ENCODE data around the gene TMEM256. TPM values are rescaled to one million over a fixed set of nuclear protein-coding genes. Genes with fewer than 3 reads are reported as not detected.
A peak's percentile ranks its signal among the peaks of the same experiment; 100 is the strongest.

Gene TMEM256
- total and polyA plus RNA-seq, 2 experiments from 2014 or later, result 40.1 to 59.3 TPM

DNA sequence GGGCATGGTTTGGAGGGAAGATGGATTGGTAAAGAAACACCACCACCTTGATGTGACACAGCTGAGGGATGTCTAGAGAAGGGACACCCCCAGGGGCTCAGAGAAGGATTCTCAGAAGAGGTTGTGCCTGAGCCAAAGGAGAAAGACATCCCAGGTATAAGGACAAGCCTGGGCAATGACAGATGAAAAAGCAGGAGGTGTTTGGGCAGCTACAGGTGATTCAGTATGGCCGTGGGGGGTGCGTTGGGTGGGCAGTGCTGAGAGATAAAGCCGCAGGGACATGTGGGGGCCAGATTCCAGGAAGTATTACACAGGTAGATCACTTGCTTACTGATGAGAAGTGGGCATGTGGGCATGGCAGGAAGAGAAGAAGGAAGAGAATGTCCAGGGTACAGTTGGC is 42.0 kb downstream of the TMEM256 start:
- H4K20me1 ChIP-seq (ENCODE audit: insufficient read depth), result no peaks in the 10 kb centered on the region
- H3K27ac ChIP-seq, result no peak overlapping the region
- TF ChIP-seq EZH2 (IDR thresholded peaks at IDR 0.05; ENCODE audit: insufficient read depth, poor library complexity, severe bottlenecking), result no peak
- no peak for TF ChIP-seq EZH2phosphoT487 (IDR thresholded peaks at IDR 0.05; ENCODE audit: insufficient read depth, low read depth)
- no peak overlapping the region for H3K4me2 ChIP-seq (ENCODE audit: unreplicated experiment)
- no peaks in the 10 kb centered on the region for H3K9me2 ChIP-seq (ENCODE audit: insufficient read depth)
- H3K79me2 ChIP-seq (ENCODE audit: insufficient read depth), result no peaks in the 10 kb centered on the region
- H3K36me3 ChIP-seq (ENCODE audit: low read depth), result no peaks in the 10 kb centered on the region
- H3K27me3 ChIP-seq (replicated peaks; ENCODE audit: insufficient read depth), result no peaks in the 10 kb centered on the region
- H3K9me3 ChIP-seq (ENCODE audit: low read depth), result no peaks in the 10 kb centered on the region
- H3F3A ChIP-seq (ENCODE audit: insufficient read depth), result peaks cover 5% of the 10 kb centered on the region; the same call in 1 of the 2 replicates
- H3K9ac ChIP-seq, result no peak overlapping the region
- DNase-seq, result no peak
- WGBS, 2 experiments (ENCODE audit: low coverage in 1 of 2, low lambda C conversion rate in 2 of 2, missing lambda C conversion rate in 2 of 2), result 2 to 6% methylated on average over 3 of the region's 3 CpGs
- H3K4me1 ChIP-seq (ENCODE audit: insufficient read depth), result 0 out of 2 replicates have a peak, but pooled peaks cover 5% of the 10 kb centered on the region
- H2AFZ ChIP-seq, result no peak overlapping the region
- in situ Hi-C loops (cut with MboI), result no loop called here
- no peak overlapping the region for H3K4me3 ChIP-seq

DNA sequence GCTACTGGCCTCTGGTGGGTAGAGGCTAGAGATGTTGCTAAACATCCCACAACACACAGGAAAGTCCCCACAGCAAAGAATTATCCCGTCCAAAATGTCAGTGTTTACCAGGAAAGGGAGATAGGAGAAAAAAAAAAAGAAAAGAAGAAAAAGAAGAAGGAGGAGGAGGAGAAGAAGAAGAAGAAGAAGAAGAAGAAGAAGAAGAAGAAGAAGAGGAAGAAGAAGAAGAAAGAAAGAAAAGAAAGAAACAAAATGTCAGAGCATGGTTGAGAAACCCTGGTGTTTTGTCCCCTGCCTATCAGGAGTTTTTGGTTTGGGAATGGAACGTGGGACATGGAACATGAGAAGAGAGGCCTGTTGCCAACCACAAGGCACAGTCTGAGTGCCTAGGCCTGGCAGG is 46.5 kb downstream of the TMEM256 start:
- H3K36me3 ChIP-seq (ENCODE audit: low read depth), result no peaks in the 10 kb centered on the region
- peaks cover 19% of the 10 kb centered on the region for H3K4me1 ChIP-seq (ENCODE audit: insufficient read depth)
- peaks cover 27% of the 10 kb centered on the region for H3K79me2 ChIP-seq (ENCODE audit: insufficient read depth)
- no peaks in the 10 kb centered on the region for H3K9me3 ChIP-seq (ENCODE audit: low read depth)
- H4K20me1 ChIP-seq (ENCODE audit: insufficient read depth), result no peaks in the 10 kb centered on the region
- 30 to 43% methylated on average over 2 of the region's 2 CpGs for WGBS, 2 experiments (ENCODE audit: low coverage in 1 of 2, low lambda C conversion rate in 2 of 2, missing lambda C conversion rate in 2 of 2)
- H3K27me3 ChIP-seq (replicated peaks; ENCODE audit: insufficient read depth), result no peaks in the 10 kb centered on the region
- no peak for DNase-seq
- H3K9me2 ChIP-seq (ENCODE audit: insufficient read depth), result no peaks in the 10 kb centered on the region
- H2AFZ ChIP-seq, result peak overlapping the region; percentile 27; the same call in 1 of the 2 replicates
- H3K4me3 ChIP-seq, result no peak overlapping the region
- H3F3A ChIP-seq (ENCODE audit: insufficient read depth), result peaks cover 17% of the 10 kb centered on the region
- TF ChIP-seq EZH2 (IDR thresholded peaks at IDR 0.05; ENCODE audit: insufficient read depth, poor library complexity, severe bottlenecking) (no peak), EZH2phosphoT487 (IDR thresholded peaks at IDR 0.05; ENCODE audit: insufficient read depth, low read depth) (no peak)
- no peak overlapping the region for H3K27ac ChIP-seq
- no peak overlapping the region for H3K4me2 ChIP-seq (ENCODE audit: unreplicated experiment)
- no peak overlapping the region for H3K9ac ChIP-seq
- in situ Hi-C loops (cut with MboI), result no loop called here

DNA sequence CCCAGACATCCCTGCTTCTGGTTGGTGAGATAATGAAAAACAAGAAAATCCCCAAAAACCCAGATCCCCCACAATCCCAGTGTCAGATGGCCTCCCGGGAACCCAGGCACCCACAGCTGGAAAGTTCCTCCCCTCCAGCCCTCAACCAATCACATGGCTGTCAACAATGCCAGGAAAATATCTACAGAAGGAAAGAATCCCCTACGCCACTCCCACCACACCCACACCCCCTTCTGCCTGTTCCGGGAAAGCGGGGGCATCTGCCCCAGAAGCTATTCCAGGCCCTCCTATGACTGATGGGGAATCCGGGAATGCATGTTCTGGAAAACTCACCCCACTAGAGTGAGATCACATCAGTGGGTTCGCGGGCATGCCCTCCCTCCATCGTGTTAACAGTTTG is 47.1 kb downstream of the TMEM256 start:
- Histone ChIP-seq H3K4me1 (ENCODE audit: insufficient read depth) (peaks cover 19% of the 10 kb centered on the region), H3K36me3 (ENCODE audit: low read depth) (no peaks in the 10 kb centered on the region), H3F3A (ENCODE audit: insufficient read depth) (peaks cover 17% of the 10 kb centered on the region), H3K4me3 (no peak overlapping the region), H3K9ac (no peak overlapping the region), H3K27me3 (replicated peaks; ENCODE audit: insufficient read depth) (no peaks in the 10 kb centered on the region), H3K9me3 (ENCODE audit: low read depth) (no peaks in the 10 kb centered on the region), H3K4me2 (ENCODE audit: unreplicated experiment) (no peak overlapping the region), H2AFZ (peak overlapping the region; percentile 27; the same call in 1 of the 2 replicates), H3K27ac (no peak overlapping the region), H3K79me2 (ENCODE audit: insufficient read depth) (peaks cover 30% of the 10 kb centered on the region), H4K20me1 (ENCODE audit: insufficient read depth) (no peaks in the 10 kb centered on the region), H3K9me2 (ENCODE audit: insufficient read depth) (no peaks in the 10 kb centered on the region)
- in situ Hi-C loops (cut with MboI), result no loop called here
- WGBS, 2 experiments (ENCODE audit: low coverage in 1 of 2, low lambda C conversion rate in 2 of 2, missing lambda C conversion rate in 2 of 2), result 20 to 21% methylated on average over 8 of the region's 8 CpGs
- TF ChIP-seq EZH2phosphoT487 (IDR thresholded peaks at IDR 0.05; ENCODE audit: insufficient read depth, low read depth), result no peak
- no peak for TF ChIP-seq EZH2 (IDR thresholded peaks at IDR 0.05; ENCODE audit: insufficient read depth, poor library complexity, severe bottlenecking)
- DNase-seq, result peak; percentile 18

DNA sequence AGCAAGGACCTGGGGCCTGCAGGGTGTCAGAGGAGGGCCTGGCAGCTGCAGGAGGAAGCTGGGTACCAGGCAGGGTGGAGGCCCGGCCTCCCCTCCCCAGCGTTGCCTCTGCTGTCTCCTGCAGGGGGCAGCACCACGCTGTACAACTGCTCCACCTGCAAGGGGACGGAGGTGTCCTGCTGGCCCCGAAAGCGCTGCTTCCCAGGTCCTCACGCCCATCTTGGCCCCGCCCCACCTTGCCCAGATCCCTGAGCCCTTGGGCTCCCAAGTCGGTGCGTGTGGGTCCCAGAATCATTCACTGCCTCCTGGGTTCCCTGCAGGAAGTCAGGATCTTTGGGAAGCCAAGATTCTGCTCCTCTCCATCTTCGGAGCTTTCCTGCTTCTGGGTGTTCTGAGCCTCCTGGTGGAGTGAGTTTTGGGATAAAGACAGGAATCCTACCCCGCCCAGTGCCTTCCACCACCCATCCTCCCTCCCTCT is 47.8 kb downstream of the TMEM256 start:
- TF ChIP-seq EZH2 (IDR thresholded peaks at IDR 0.05; ENCODE audit: insufficient read depth, poor library complexity, severe bottlenecking) (no peak), EZH2phosphoT487 (IDR thresholded peaks at IDR 0.05; ENCODE audit: insufficient read depth, low read depth) (no peak)
- Histone ChIP-seq H3K79me2 (ENCODE audit: insufficient read depth) (peaks cover 32% of the 10 kb centered on the region), H3K4me3 (no peak overlapping the region), H3K4me1 (ENCODE audit: insufficient read depth) (peaks cover 19% of the 10 kb centered on the region), H3K4me2 (ENCODE audit: unreplicated experiment) (no peak overlapping the region), H3K9me3 (ENCODE audit: low read depth) (no peaks in the 10 kb centered on the region), H4K20me1 (ENCODE audit: insufficient read depth) (no peaks in the 10 kb centered on the region), H2AFZ (no peak overlapping the region), H3F3A (ENCODE audit: insufficient read depth) (peaks cover 17% of the 10 kb centered on the region), H3K27me3 (replicated peaks; ENCODE audit: insufficient read depth) (no peaks in the 10 kb centered on the region), H3K9me2 (ENCODE audit: insufficient read depth) (no peaks in the 10 kb centered on the region), H3K9ac (no peak overlapping the region), H3K36me3 (ENCODE audit: low read depth) (no peaks in the 10 kb centered on the region), H3K27ac (no peak overlapping the region)
- peak; percentile 79 for DNase-seq
- 8 to 10% methylated on average over 12 of the region's 12 CpGs for WGBS, 2 experiments (ENCODE audit: low coverage in 1 of 2, low lambda C conversion rate in 2 of 2, missing lambda C conversion rate in 2 of 2)
- in situ Hi-C loops (cut with MboI), result no loop called here

DNA sequence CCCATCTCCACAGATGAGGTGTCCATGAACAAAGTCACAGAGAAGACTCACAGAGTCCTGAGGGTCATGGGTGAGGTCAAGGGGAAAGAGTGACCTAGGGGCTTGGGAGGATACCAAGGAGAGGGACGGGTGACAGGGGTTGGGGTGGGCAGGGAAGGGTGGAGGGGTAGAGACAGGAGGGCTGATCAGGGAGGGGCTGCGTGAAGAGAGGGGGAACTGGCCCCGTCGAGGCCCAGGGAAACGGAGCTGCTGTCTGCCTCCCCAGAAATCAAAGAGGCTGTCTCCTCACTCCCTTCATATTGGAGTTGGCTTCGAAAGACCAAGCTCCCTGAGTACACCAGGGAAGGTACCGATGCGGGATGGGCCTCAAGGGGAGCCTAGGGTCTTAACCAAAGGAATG is 48.3 kb downstream of the TMEM256 start:
- no peak for DNase-seq
- Histone ChIP-seq H3K9ac (no peak overlapping the region), H3K27ac (no peak overlapping the region), H3K9me2 (ENCODE audit: insufficient read depth) (no peaks in the 10 kb centered on the region), H3K27me3 (replicated peaks; ENCODE audit: insufficient read depth) (no peaks in the 10 kb centered on the region), H3K4me1 (ENCODE audit: insufficient read depth) (peaks cover 19% of the 10 kb centered on the region), H3K4me3 (no peak overlapping the region), H3K4me2 (ENCODE audit: unreplicated experiment) (no peak overlapping the region), H3F3A (ENCODE audit: insufficient read depth) (peaks cover 17% of the 10 kb centered on the region), H3K36me3 (ENCODE audit: low read depth) (no peaks in the 10 kb centered on the region), H4K20me1 (ENCODE audit: insufficient read depth) (no peaks in the 10 kb centered on the region), H3K9me3 (ENCODE audit: low read depth) (no peaks in the 10 kb centered on the region), H3K79me2 (ENCODE audit: insufficient read depth) (peaks cover 38% of the 10 kb centered on the region), H2AFZ (no peak overlapping the region)
- in situ Hi-C loops (cut with MboI), result no loop called here
- TF ChIP-seq EZH2phosphoT487 (IDR thresholded peaks at IDR 0.05; ENCODE audit: insufficient read depth, low read depth), result no peak
- WGBS, 2 experiments (ENCODE audit: low coverage in 1 of 2, low lambda C conversion rate in 2 of 2, missing lambda C conversion rate in 2 of 2), result 35 to 49% methylated on average over 4 to 8 of the region's 8 CpGs
